HEK293T (cell line): ENCODE data around the gene BUD13.

Source experiments
- CTCF ChIA-PET: fragments of 350-600 bp; formaldehyde crosslinking; extraction: SDS; loops from one replicate; lab custom pipeline; 2021; ENCODE audit warnings: antibody characterized with exemption, inconsistent platforms; lab: Yijun Ruan, JAX
- POLR2A ChIA-PET: fragments of 350-600 bp; formaldehyde crosslinking; extraction: SDS; loops from one replicate; lab custom pipeline; 2020; ENCODE audit warnings: antibody characterized with exemption, inconsistent platforms; lab: Yijun Ruan, JAX
- DNase-seq: peaks from one replicate; pipeline ENCODE4 v3.0.0; 2012; ENCODE audit warnings: mixed read lengths; ENCODE audit errors: extremely low spot score
- ARNT ChIP-seq: fragments of 450-650 bp; IDR thresholded peaks from 2 replicates; pipeline ENCODE4 v1.6.1; 2017; ENCODE audit warnings: mild to moderate bottlenecking
- BHLHE40 ChIP-seq: fragments of 450-650 bp; IDR thresholded peaks from 2 replicates; pipeline ENCODE4 v1.6.1; 2016; ENCODE audit warnings: mild to moderate bottlenecking, moderate library complexity, borderline replicate concordance
- CTBP1 ChIP-seq: fragments of 450-650 bp; IDR thresholded peaks from 2 replicates; pipeline ENCODE4 v1.6.1; 2016; ENCODE audit warnings: borderline replicate concordance
- ELF4 ChIP-seq: fragments of 450-650 bp; IDR thresholded peaks from 2 replicates; pipeline ENCODE4 v1.6.1; 2017; ENCODE audit warnings: antibody characterized with exemption
- FOXA1 ChIP-seq: fragments of 450-650 bp; IDR thresholded peaks from 2 replicates; pipeline ENCODE4 v1.6.1; 2016; ENCODE audit warnings: mild to moderate bottlenecking
- FOXK2 ChIP-seq: fragments of 450-650 bp; IDR thresholded peaks from 2 replicates; pipeline ENCODE4 v1.6.1; 2016; ENCODE audit warnings: mild to moderate bottlenecking
- FOXM1 ChIP-seq: fragments of 450-650 bp; IDR thresholded peaks from 2 replicates; pipeline ENCODE4 v1.6.1; 2017; ENCODE audit warnings: mild to moderate bottlenecking, borderline replicate concordance
- HDGF ChIP-seq: fragments of 450-650 bp; IDR thresholded peaks from 2 replicates; pipeline ENCODE4 v1.6.1; 2017; ENCODE audit warnings: antibody characterized with exemption, borderline replicate concordance
- L3MBTL2 ChIP-seq: fragments of 450-650 bp; conservative IDR thresholded peaks from 2 replicates; pipeline ENCODE4 v1.6.1; 2016; ENCODE audit warnings: mild to moderate bottlenecking
- LEF1 ChIP-seq: fragments of 450-650 bp; IDR thresholded peaks from 2 replicates; pipeline ENCODE4 v1.6.1; 2017; ENCODE audit warnings: mild to moderate bottlenecking, borderline replicate concordance
- NFRKB ChIP-seq: fragments of 450-650 bp; IDR thresholded peaks from 2 replicates; pipeline ENCODE4 v1.6.1; 2016; ENCODE audit warnings: mild to moderate bottlenecking, moderate library complexity
- PKNOX1 ChIP-seq: fragments of 450-650 bp; IDR thresholded peaks from 2 replicates; pipeline ENCODE4 v1.6.1; 2016
- SP1 ChIP-seq: fragments of 450-650 bp; IDR thresholded peaks from 2 replicates; pipeline ENCODE4 v1.6.1; 2017
- SUZ12 ChIP-seq: fragments of 450-650 bp; IDR thresholded peaks from 2 replicates; pipeline ENCODE4 v1.6.1; 2016; ENCODE audit warnings: mild to moderate bottlenecking
- TARDBP ChIP-seq: fragments of 450-650 bp; IDR thresholded peaks from 2 replicates; pipeline ENCODE4 v1.6.1; 2016
- ZNF384 ChIP-seq: fragments of 450-650 bp; IDR thresholded peaks from 2 replicates; pipeline ENCODE4 v1.6.1; 2016

BUD13 gene

GRCh38 chr11:116720895-116721294 lies 51.9 kb downstream of the BUD13 start:
- TF ChIP-seq BHLHE40 (no peak), FOXA1 (no peak), HDGF (no peak), ZNF384 (no peak), CTBP1 (no peak), L3MBTL2 (no peak), TARDBP (no peak), PKNOX1 (no peak), SUZ12 (no peak), FOXM1 (no peak), NFRKB (no peak), ARNT (no peak), FOXK2 (no peak), SP1 (no peak), LEF1 (no peak), ELF4 (no peak)
- CTCF ChIA-PET: interaction anchor here (0.6 kb wide), 1 partner anchor 17 kb away, joined by 4 read pairs; no protein-coding TSS in a partner anchor
- POLR2A ChIA-PET: no interaction called here

DNA sequence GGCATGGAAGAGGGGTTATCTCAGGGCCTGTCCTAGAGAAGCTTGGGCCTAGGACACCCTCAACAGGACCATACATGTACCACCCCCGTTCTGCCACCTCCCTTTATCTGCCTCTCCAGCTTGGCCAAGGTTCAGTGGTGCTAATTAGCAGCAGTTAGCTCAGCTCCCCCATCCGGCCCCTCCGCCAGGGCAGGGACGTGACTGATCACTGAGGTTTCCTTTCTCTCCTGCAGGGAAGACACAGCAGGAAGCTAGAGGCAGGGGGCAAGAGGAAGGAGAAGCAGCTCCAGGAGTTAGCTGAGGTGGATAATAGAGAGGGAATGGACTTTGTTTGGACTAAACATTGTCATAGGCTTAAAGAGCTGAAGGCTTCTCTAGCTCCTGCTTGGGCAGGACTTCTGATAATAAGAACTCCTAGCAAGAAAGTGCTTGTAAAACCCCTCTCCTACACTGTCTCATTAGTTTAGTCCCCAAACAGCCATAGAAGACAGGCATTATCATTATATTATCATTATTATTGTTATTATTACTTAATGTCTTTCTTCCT lies 53.8 kb downstream of the BUD13 start:
- CTCF ChIA-PET: no interaction called here
- DNase-seq: no peak
- TF ChIP-seq ELF4 (no peak), TARDBP (no peak), L3MBTL2 (no peak), BHLHE40 (no peak), LEF1 (no peak), CTBP1 (no peak), NFRKB (no peak), ZNF384 (no peak), FOXM1 (no peak), HDGF (no peak), PKNOX1 (no peak), SUZ12 (no peak), FOXA1 (no peak)
- POLR2A ChIA-PET: no interaction called here

More at GRCh38 chr11:116720895-116721294, 51.9 kb downstream of the BUD13 start:
- DNase-seq: no peak

- TF ChIP-seq BHLHE40 (no peak), FOXM1 (no peak), SUZ12 (no peak), TARDBP (no peak), L3MBTL2 (no peak), FOXA1 (no peak), CTBP1 (no peak)
- no peak for DNase-seq
- POLR2A ChIA-PET: no interaction called here
- CTCF ChIA-PET: no interaction called here
These were observed 56.2 kb downstream of the BUD13 start for GRCh38 chr11:116716621-116717020.

- ChIA-PET CTCF (no interaction called here), POLR2A (no interaction called here)
- TF ChIP-seq TARDBP (no peak), FOXA1 (no peak), CTBP1 (no peak), L3MBTL2 (no peak), BHLHE40 (no peak), FOXM1 (no peak), FOXK2 (no peak), ARNT (no peak), NFRKB (no peak), LEF1 (no peak), ZNF384 (no peak), SUZ12 (no peak), SP1 (no peak), ELF4 (no peak), HDGF (no peak)
- DNase-seq: no peak
These were observed 57.4 kb downstream of the BUD13 start for GRCh38 chr11:116715383-116715782.

- ChIA-PET CTCF (no interaction called here), POLR2A (interaction anchor here (0.5 kb wide), 1 partner anchor 429 kb away, joined by 3 read pairs; the partner anchor contains the start of gene PAFAH1B2)
- TF ChIP-seq FOXM1 (no peak), TARDBP (no peak), ZNF384 (no peak), NFRKB (no peak), CTBP1 (no peak), ELF4 (no peak)
- no peak for DNase-seq
These were observed 57.9 kb downstream of the BUD13 start for GRCh38 chr11:116714902-116715301.

GRCh38 chr11:116712428-116712827 lies 60.4 kb downstream of the BUD13 start:
- CTCF ChIA-PET: no interaction called here
- DNase-seq: no peak
- POLR2A ChIA-PET: no interaction called here
- no peak for TF ChIP-seq SUZ12

DNA sequence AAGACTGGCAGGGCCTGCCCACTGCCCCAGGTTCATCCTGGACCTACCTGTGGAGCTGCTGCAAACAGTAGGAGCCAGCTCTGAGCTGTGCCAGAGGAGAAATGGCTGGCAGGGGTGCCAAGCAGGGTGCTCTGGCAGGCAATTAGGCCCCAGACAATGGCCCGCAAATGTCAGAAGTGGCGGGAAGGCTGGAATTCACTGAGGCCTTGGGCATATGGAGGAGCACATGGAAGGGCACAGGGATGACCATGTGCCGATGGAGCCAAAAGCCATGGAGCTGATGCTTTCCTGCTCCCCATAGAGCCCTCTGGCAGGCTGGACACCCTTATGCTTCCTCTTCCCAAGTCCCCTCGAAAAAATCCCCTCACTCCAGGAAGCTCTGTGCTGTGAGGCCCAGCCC lies 62.0 kb downstream of the BUD13 start:
- POLR2A ChIA-PET: no interaction called here
- CTCF ChIA-PET: no interaction called here
- TF ChIP-seq ARNT (no peak), CTBP1 (no peak), PKNOX1 (no peak), ELF4 (no peak), FOXA1 (no peak), TARDBP (no peak), SUZ12 (no peak), FOXK2 (no peak), HDGF (no peak), NFRKB (no peak), ZNF384 (no peak), LEF1 (no peak), BHLHE40 (no peak), L3MBTL2 (no peak), FOXM1 (no peak), SP1 (no peak)
- DNase-seq: no peak
